Raji (cell line): ENCODE measurements around the gene KREMEN1.

Source experiments
- POLR2A ChIP-seq: IDR thresholded peaks from 2 replicates; pipeline ENCODE4 v1.6.1; 2011; ENCODE audit warnings: low read depth, low read length, control low read depth; ENCODE audit not compliant: insufficient read depth

KREMEN1 gene

GRCh38 chr22:29128891-29129807, 56.3 kb downstream of the KREMEN1 start:
- TF ChIP-seq POLR2A, result no peak

DNA sequence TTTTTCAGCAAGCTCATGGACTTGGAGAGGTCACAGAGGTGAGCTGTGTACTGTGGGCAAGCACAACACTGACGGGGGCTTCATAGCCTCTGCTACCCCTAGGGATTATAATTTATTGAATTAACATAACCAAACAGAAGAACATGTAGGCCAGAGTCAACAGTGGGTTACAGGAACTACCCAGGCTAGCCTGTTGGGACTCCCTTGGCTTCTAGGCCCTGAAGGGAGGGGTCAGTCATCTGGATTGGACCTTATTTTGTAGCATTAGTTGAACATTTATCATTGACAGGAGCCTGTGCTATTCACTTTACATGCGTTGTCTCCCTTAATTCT, 56.9 kb downstream of the KREMEN1 start:
- no peak for TF ChIP-seq POLR2A

DNA sequence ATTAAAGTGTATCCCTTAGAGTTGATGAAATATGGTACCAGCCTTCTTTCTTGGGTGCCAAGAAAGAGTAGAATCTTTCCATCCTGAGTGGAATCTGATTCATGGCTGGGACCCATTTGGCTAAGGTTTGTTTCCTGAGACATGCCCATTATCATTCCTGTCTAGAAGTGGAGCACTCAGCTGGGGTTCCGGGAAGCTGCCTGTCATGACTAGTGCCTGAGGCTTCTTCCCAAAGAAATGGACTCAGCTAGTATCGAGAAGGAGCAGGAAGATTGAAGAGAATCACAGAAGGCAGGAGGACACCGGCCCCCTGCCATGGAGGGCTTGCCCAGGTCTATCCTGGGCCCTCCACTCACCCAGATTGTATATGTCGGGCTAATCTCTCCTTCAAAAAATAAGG, 57.6 kb downstream of the KREMEN1 start:
- no peak for TF ChIP-seq POLR2A

- TF ChIP-seq POLR2A, result no peak
These were observed 60.8 kb downstream of the KREMEN1 start for GRCh38 chr22:29133603-29134133.

DNA sequence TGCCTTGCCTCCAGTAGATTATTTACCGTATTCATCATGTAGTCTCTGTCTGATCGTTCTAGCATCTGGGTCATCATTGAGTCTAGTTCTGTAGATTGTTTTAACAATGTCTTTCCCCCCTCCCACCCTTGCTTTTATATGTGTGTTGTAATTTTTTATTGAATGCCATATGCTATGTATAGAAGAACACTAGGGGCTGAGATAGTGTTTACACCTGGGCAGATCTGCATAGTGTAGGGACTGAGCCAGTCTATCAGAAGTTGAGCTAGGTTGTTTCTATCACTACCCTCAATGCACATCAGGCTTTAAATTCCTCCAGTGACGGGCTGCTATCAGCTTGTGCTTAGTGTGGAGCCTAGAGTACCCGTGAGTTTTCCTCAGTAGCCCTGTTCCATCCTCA, 61.6 kb downstream of the KREMEN1 start:
- TF ChIP-seq POLR2A, result no peak

DNA sequence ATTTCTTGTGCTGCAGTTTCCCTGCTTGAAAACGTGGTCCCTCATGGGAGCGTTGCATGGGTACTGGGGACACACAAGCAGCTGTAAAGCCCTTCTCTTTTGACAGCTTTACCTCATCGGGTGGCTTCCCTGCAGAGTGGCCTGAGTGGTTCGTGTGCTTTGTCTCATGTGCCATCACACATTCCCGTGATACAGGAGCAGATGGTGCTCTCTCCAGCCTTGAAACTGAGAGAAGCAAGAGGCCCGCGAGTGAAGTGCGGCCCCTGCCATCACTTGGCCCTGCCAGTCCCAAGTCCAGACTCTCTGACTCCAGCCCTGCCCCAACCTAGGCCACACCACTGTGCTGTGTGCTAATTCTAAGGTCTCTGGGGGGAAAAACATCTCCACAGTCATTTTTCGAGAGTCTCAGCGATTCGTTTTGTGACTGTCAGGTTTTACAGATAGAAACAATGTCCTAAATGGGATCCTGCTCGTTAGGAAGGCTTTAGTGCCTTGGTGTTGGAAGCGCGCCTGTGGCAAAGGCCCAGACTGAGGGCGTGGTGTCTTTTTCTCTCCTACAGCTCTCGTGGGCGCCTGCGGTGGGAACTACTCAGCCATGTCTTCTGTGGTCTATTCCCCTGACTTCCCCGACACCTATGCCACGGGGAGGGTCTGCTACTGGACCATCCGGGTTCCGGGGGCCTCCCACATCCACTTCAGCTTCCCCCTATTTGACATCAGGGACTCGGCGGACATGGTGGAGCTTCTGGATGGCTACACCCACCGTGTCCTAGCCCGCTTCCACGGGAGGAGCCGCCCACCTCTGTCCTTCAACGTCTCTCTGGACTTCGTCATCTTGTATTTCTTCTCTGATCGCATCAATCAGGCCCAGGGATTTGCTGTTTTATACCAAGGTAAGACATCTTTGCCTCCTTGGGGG, 64.2 kb downstream of the KREMEN1 start:
- no peak for TF ChIP-seq POLR2A

- TF ChIP-seq POLR2A, result no peak
These were observed 65.9 kb downstream of the KREMEN1 start for GRCh38 chr22:29138556-29139305.

DNA sequence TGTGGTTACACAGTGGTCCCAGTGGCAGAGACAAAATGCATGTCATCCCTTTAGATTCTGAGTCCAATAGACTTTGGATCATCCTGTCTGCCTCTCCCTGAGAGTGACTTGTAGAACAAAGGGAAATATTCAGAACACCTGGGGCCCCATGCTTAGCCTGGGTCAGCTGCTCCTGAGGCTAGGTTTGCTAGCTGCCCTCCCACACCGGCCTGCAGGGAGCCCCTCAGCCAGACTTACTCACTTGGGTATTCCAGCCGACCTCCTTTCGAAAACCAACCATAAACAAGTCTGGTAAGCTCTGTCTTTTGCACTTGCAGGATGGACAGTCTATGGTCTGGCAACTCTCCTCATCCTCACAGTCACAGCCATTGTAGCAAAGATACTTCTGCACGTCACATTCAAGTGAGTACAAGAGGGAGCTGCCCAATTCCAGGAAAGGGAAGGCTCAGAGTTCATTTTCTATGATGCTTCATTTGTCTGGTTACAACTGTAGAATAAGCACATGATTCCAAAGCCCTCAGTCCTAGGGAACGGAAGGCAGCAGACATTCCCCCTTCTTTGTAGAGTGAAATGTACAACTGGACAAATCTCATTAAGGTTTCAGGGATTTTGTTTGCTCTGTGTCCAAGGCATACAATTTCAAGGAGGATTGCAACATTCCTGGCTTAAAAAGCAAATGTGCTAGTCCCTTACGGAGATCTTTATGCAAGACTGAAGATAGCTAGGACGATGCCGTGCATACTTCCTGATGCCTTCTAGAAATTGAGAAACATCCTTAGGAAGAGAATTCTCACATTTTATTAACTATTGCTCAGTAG, 67.3 kb downstream of the KREMEN1 start:
- TF ChIP-seq POLR2A, result no peak

- no peak for TF ChIP-seq POLR2A
These were observed 68.3 kb downstream of the KREMEN1 start for GRCh38 chr22:29141078-29141688.

DNA sequence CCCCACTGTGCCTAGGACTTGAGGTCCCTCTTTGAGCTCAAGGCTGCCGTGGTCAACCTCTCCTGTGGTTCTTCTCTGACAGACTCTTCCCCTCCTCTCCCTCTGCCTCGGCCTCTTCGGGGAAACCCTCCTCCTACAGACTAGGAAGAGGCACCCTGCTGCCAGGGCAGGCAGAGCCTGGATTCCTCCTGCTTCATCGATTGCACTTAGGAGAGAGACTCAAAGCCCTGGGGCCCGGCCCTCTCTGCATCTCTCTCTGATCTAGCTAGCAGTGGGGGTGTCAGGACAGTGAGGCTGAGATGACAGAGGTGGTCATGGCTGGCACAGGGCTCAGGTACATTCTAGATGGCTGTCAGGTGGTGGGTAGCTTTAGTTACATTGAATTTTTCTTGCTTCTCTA, 69.3 kb downstream of the KREMEN1 start:
- no peak for TF ChIP-seq POLR2A

- TF ChIP-seq POLR2A, result no peak
These were observed 71.3 kb downstream of the KREMEN1 start for GRCh38 chr22:29143941-29144785.

- no peak for TF ChIP-seq POLR2A
These were observed 71.9 kb downstream of the KREMEN1 start for GRCh38 chr22:29144786-29145160.
